Transverse colon (tissue), 4 donors: ENCODE data around the gene VEPH1.

ENCODE experiments used
- POLR2AphosphoS5 ChIP-seq, 3 donors: sonication (generic); formaldehyde crosslinking; IDR thresholded peaks; one replicate each; pipeline ENCODE4 v1.6.1; 2016; ENCODE audit warnings: antibody characterized with exemption in 3 of 3
- TF ChIP-seq, protein P1 (sequence below), 5 experiments: fragments of 200-600 bp in 3 of 5; fragments of 450-650 bp in 2 of 5; sonication (generic) in 3 of 5; IDR thresholded peaks; 1 replicate in 2 of 5; 2 replicates in 3 of 5; pipeline ENCODE4 v1.5.1; 2016 to 2017; ENCODE audit warnings: antibody characterized with exemption in 5 of 5, inconsistent platforms in 3 of 5, mild to moderate bottlenecking in 2 of 5, moderate library complexity in 1 of 5

GRCh38 chr3:157384491-157384890 is 118.7 kb downstream of the VEPH1 start:
- TF ChIP-seq, protein P1, sequence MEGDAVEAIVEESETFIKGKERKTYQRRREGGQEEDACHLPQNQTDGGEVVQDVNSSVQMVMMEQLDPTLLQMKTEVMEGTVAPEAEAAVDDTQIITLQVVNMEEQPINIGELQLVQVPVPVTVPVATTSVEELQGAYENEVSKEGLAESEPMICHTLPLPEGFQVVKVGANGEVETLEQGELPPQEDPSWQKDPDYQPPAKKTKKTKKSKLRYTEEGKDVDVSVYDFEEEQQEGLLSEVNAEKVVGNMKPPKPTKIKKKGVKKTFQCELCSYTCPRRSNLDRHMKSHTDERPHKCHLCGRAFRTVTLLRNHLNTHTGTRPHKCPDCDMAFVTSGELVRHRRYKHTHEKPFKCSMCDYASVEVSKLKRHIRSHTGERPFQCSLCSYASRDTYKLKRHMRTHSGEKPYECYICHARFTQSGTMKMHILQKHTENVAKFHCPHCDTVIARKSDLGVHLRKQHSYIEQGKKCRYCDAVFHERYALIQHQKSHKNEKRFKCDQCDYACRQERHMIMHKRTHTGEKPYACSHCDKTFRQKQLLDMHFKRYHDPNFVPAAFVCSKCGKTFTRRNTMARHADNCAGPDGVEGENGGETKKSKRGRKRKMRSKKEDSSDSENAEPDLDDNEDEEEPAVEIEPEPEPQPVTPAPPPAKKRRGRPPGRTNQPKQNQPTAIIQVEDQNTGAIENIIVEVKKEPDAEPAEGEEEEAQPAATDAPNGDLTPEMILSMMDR (IDR thresholded peaks at IDR 0.05) = no peak
- TF ChIP-seq POLR2AphosphoS5 (IDR thresholded peaks at IDR 0.05) = no peak
